GM19193 (cell line): ENCODE results near the gene TRHDE.

Experiments used
- POLR2A ChIP-seq: IDR thresholded peaks from 4 replicates; pipeline ENCODE4 v1.6.1; 2011; ENCODE audit not compliant: insufficient read depth, insufficient read length; ENCODE audit errors: extremely low read depth

Gene TRHDE

GRCh38 chr12:72491426-72491825 is 219.3 kb downstream of the TRHDE start:
- TF ChIP-seq POLR2A = no peak

- TF ChIP-seq POLR2A = no peak
Measured at GRCh38 chr12:72493407-72493806, 221.2 kb downstream of the TRHDE start.

- TF ChIP-seq POLR2A = no peak
Measured at GRCh38 chr12:72498354-72498753, 226.2 kb downstream of the TRHDE start.

- TF ChIP-seq POLR2A = no peak
Measured at GRCh38 chr12:72499244-72499643, 227.1 kb downstream of the TRHDE start.

- TF ChIP-seq POLR2A = no peak
Measured at GRCh38 chr12:72502546-72502945, 230.4 kb downstream of the TRHDE start.

- no peak for TF ChIP-seq POLR2A
Measured at GRCh38 chr12:72505227-72505626, 233.1 kb downstream of the TRHDE start.

GRCh38 chr12:72509891-72510290 is 237.7 kb downstream of the TRHDE start:
- TF ChIP-seq POLR2A = no peak

- no peak for TF ChIP-seq POLR2A
Measured at GRCh38 chr12:72510772-72511171, 238.6 kb downstream of the TRHDE start.

- TF ChIP-seq POLR2A = no peak
Measured at GRCh38 chr12:72511498-72511897, 239.3 kb downstream of the TRHDE start.

GRCh38 chr12:72511906-72512305 is 239.7 kb downstream of the TRHDE start:
- no peak for TF ChIP-seq POLR2A

GRCh38 chr12:72521326-72521725 is 249.2 kb downstream of the TRHDE start:
- TF ChIP-seq POLR2A = no peak

- TF ChIP-seq POLR2A = no peak
Measured at GRCh38 chr12:72522411-72522810, 250.2 kb downstream of the TRHDE start.

GRCh38 chr12:72523754-72524153 is 251.6 kb downstream of the TRHDE start:
- no peak for TF ChIP-seq POLR2A

- no peak for TF ChIP-seq POLR2A
Measured at GRCh38 chr12:72535212-72535990, 263.2 kb downstream of the TRHDE start.

GRCh38 chr12:72540811-72541210 is 268.6 kb downstream of the TRHDE start:
- no peak for TF ChIP-seq POLR2A

- no peak for TF ChIP-seq POLR2A
Measured at GRCh38 chr12:72543777-72544467, 271.8 kb downstream of the TRHDE start.
